Measurements from ENCODE around the gene CEP128. TPM values are rescaled to one million over a fixed set of nuclear protein-coding genes. Genes with fewer than 3 reads are reported as not detected.

Gene CEP128
- total RNA-seq, 1 donor from 2014 or later: 3.3 TPM

- Histone ChIP-seq H3K9me3 (no peaks in the 10 kb centered on the region), H3K27me3 (no peaks in the 10 kb centered on the region), H3K27ac (no peak overlapping the region), H3K4me1 (no peaks in the 10 kb centered on the region), H3K36me3 (no peaks in the 10 kb centered on the region), H3K4me3 (no peak overlapping the region)
- TF ChIP-seq CTCF (IDR thresholded peaks at IDR 0.05): no peak
- intact Hi-C loops (cut with DNase I): no loop called here
- no peak for DNase-seq (ENCODE audit: low spot score in 2 of 2)
Observed at GRCh38 chr14:80584744-80585505, 356.6 kb downstream of the CEP128 start.

- Histone ChIP-seq H3K4me1 (no peaks in the 10 kb centered on the region), H3K27me3 (no peaks in the 10 kb centered on the region), H3K36me3 (no peaks in the 10 kb centered on the region), H3K4me3 (no peak overlapping the region), H3K27ac (no peak overlapping the region), H3K9me3 (no peaks in the 10 kb centered on the region)
- intact Hi-C loops (cut with DNase I): no loop called here
- TF ChIP-seq CTCF (IDR thresholded peaks at IDR 0.05): no peak
- no peak for DNase-seq (ENCODE audit: low spot score in 2 of 2)
Observed at GRCh38 chr14:80577599-80577998, 363.9 kb downstream of the CEP128 start.

GRCh38 chr14:80576401-80576800, 365.1 kb downstream of the CEP128 start:
- Histone ChIP-seq H3K27me3 (no peaks in the 10 kb centered on the region), H3K4me1 (no peaks in the 10 kb centered on the region), H3K27ac (no peak overlapping the region), H3K36me3 (no peaks in the 10 kb centered on the region), H3K4me3 (no peak overlapping the region), H3K9me3 (no peaks in the 10 kb centered on the region)
- intact Hi-C loops (cut with DNase I): no loop called here
- DNase-seq (ENCODE audit: low spot score in 2 of 2): no peak
- TF ChIP-seq CTCF (IDR thresholded peaks at IDR 0.05): no peak

- H3K4me1 ChIP-seq: no peaks in the 10 kb centered on the region
- no peaks in the 10 kb centered on the region for H3K27me3 ChIP-seq
- no peak overlapping the region for H3K4me3 ChIP-seq
- intact Hi-C loops (cut with DNase I): no loop called here
- H3K9me3 ChIP-seq: no peaks in the 10 kb centered on the region
- H3K36me3 ChIP-seq: no peaks in the 10 kb centered on the region
- no peak for TF ChIP-seq CTCF (IDR thresholded peaks at IDR 0.05)
- H3K27ac ChIP-seq: no peak overlapping the region
- DNase-seq (ENCODE audit: low spot score in 2 of 2): no peak
Observed at GRCh38 chr14:80575763-80576162, 365.8 kb downstream of the CEP128 start.

GRCh38 chr14:80572666-80573065, 368.9 kb downstream of the CEP128 start:
- Histone ChIP-seq H3K9me3 (no peaks in the 10 kb centered on the region), H3K27ac (no peak overlapping the region), H3K27me3 (no peaks in the 10 kb centered on the region), H3K36me3 (no peaks in the 10 kb centered on the region), H3K4me3 (no peak overlapping the region), H3K4me1 (no peaks in the 10 kb centered on the region)
- no peak for DNase-seq (ENCODE audit: low spot score in 2 of 2)
- intact Hi-C loops (cut with DNase I): no loop called here
- TF ChIP-seq CTCF (IDR thresholded peaks at IDR 0.05): no peak

GRCh38 chr14:80570930-80571298, 370.6 kb downstream of the CEP128 start:
- TF ChIP-seq CTCF (IDR thresholded peaks at IDR 0.05): no peak
- Histone ChIP-seq H3K27ac (no peak overlapping the region), H3K4me1 (no peaks in the 10 kb centered on the region), H3K4me3 (no peak overlapping the region), H3K27me3 (no peaks in the 10 kb centered on the region), H3K9me3 (no peaks in the 10 kb centered on the region), H3K36me3 (no peaks in the 10 kb centered on the region)
- no peak for DNase-seq (ENCODE audit: low spot score in 2 of 2)
- intact Hi-C loops (cut with DNase I): no loop called here

Data from ascending aorta (tissue), 2 donors.